H1 (cell line): Measurements from ENCODE around the gene ST6GALNAC2. TPM values are rescaled to one million over a fixed set of nuclear protein-coding genes. Genes with fewer than 3 reads are reported as not detected.

Source experiments
- CTCF ChIA-PET: fragments of 300-600 bp; sonication (Branson Sonifier 250); formaldehyde crosslinking; loops from one replicate; lab custom pipeline; 2021; ENCODE audit not compliant: partially characterized antibody; lab: Charles Lee
- POLR2A ChIA-PET: fragments of 300-600 bp; sonication (Branson Sonifier 250); formaldehyde crosslinking; loops from one replicate; lab custom pipeline; 2021; ENCODE audit warnings: inconsistent platforms; ENCODE audit not compliant: partially characterized antibody; lab: Charles Lee
- DNase-seq, 2 experiments: peaks; one replicate each; pipeline versions ENCODE4 v3.0.0 to v3.0.0-alpha.2; 2010 to 2022; ENCODE audit warnings: low spot score in 2 of 2, low read depth in 1 of 2, mixed read lengths in 1 of 2
- FAIRE-seq: peaks from 2 replicates; lab custom pipeline; 2011; peaks lifted over from hg19 to GRCh38; lab: Jason Lieb, UNC
- H2AFZ ChIP-seq: 2 replicates; pipeline ENCODE4 v1.8.1; 2012; ENCODE audit warnings: low read length, inconsistent platforms
- H2AK5ac ChIP-seq: 2 replicates; pipeline ENCODE4 v1.6.1; 2013; ENCODE audit warnings: low read depth, low read length
- H2BK120ac ChIP-seq: replicated peaks from 2 replicates; pipeline ENCODE3; 2013; ENCODE audit warnings: low read depth, low read length, inconsistent platforms
- H2BK12ac ChIP-seq: 2 replicates; pipeline ENCODE4 v1.6.1; 2013; ENCODE audit warnings: low read depth, low read length
- H2BK15ac ChIP-seq: 2 replicates; pipeline ENCODE4 v1.6.1; 2013; ENCODE audit warnings: low read length
- H2BK20ac ChIP-seq: 2 replicates; pipeline ENCODE4 v1.6.1; 2013; ENCODE audit warnings: low read length
- H2BK5ac ChIP-seq: 2 replicates; pipeline ENCODE4 v1.6.1; 2013; ENCODE audit warnings: low read depth, low read length
- H3K14ac ChIP-seq: 2 replicates; pipeline ENCODE4 v1.6.1; 2013; ENCODE audit warnings: inconsistent platforms; ENCODE audit not compliant: insufficient read length
- H3K18ac ChIP-seq: 2 replicates; pipeline ENCODE4 v1.6.1; 2013; ENCODE audit warnings: low read length; ENCODE audit errors: extremely low read depth
- H3K23ac ChIP-seq: 2 replicates; pipeline ENCODE4 v1.6.1; 2013; ENCODE audit warnings: inconsistent platforms; ENCODE audit not compliant: insufficient read length
- H3K23me2 ChIP-seq: 2 replicates; pipeline ENCODE4 v1.6.1; 2013; ENCODE audit warnings: low read depth, low read length
- H3K27ac ChIP-seq: 2 replicates; pipeline ENCODE4 v1.6.1; 2011; ENCODE audit warnings: low read depth, low read length, inconsistent platforms
- H3K27me3 ChIP-seq, 4 experiments: replicated peaks in 1 of 4; 1 replicate in 1 of 4; 2 replicates in 3 of 4; pipeline versions ENCODE4 v1.6.1 to v1.8.1; 2011 to 2013; ENCODE audit warnings: low read length in 3 of 4, mild to moderate bottlenecking in 3 of 4, inconsistent platforms in 2 of 4, mixed read lengths in 2 of 4, moderate library complexity in 1 of 4; ENCODE audit not compliant: control insufficient read depth in 3 of 4, insufficient read depth in 3 of 4; ENCODE audit errors: extremely low read depth in 1 of 4
- H3K36me3 ChIP-seq, 4 experiments: 2 replicates each; pipeline versions ENCODE4 v1.6.1 to v1.8.1; 2011 to 2013; ENCODE audit warnings: mild to moderate bottlenecking in 4 of 4, low read length in 3 of 4, moderate library complexity in 2 of 4, control low read depth in 1 of 4, inconsistent platforms in 1 of 4; ENCODE audit not compliant: insufficient read depth in 4 of 4, control insufficient read depth in 2 of 4
- H3K4ac ChIP-seq: replicated peaks from 2 replicates; pipeline ENCODE3; 2013; ENCODE audit warnings: low read length, low read depth, mixed read lengths, inconsistent platforms; ENCODE audit not compliant: insufficient read length
- H3K4me1 ChIP-seq, 4 experiments: replicated peaks in 1 of 4; 1 replicate in 1 of 4; 2 replicates in 3 of 4; pipeline versions ENCODE4 v1.6.1 to v1.8.1; 2011 to 2013; ENCODE audit warnings: low read length in 3 of 4, inconsistent platforms in 2 of 4, mixed read lengths in 1 of 4; ENCODE audit not compliant: insufficient read depth in 4 of 4, control insufficient read depth in 3 of 4
- H3K4me2 ChIP-seq, 2 experiments: 2 replicates each; pipeline versions ENCODE4 v1.6.1 to v1.8.1; 2011 to 2013; ENCODE audit warnings: low read depth in 2 of 2, low read length in 2 of 2, control low read depth in 1 of 2, inconsistent platforms in 1 of 2, mild to moderate bottlenecking in 1 of 2; ENCODE audit not compliant: insufficient read depth in 1 of 2
- H3K4me3 ChIP-seq, 4 experiments: fragments of 200-600, 300-600 bp in 1 of 4; sonication (generic), shearing (Covaris generic), sonication (Bioruptor Twin) in 1 of 4; 2 replicates each; pipeline versions ENCODE4 v1.5.1 to v1.8.1; 2011 to 2016; ENCODE audit warnings: low read length in 4 of 4, low read depth in 3 of 4, control low read depth in 2 of 4, inconsistent platforms in 2 of 4, mild to moderate bottlenecking in 2 of 4, mixed read lengths in 1 of 4, moderate library complexity in 1 of 4; ENCODE audit not compliant: insufficient read depth in 2 of 4; ENCODE audit errors: extremely low read depth in 1 of 4
- H3K56ac ChIP-seq: replicated peaks from 2 replicates; pipeline ENCODE3; 2013; ENCODE audit warnings: low read depth, mild to moderate bottlenecking, mixed read lengths, low read length, inconsistent platforms; ENCODE audit not compliant: insufficient read length
- H3K79me1 ChIP-seq: 2 replicates; pipeline ENCODE4 v1.6.1; 2013; ENCODE audit warnings: low read depth, low read length, control low read depth
- H3K79me2 ChIP-seq, 2 experiments: 2 replicates each; pipeline versions ENCODE4 v1.6.1 to v1.8.1; 2012 to 2013; ENCODE audit warnings: low read length in 2 of 2, mild to moderate bottlenecking in 2 of 2, inconsistent platforms in 1 of 2; ENCODE audit not compliant: insufficient read depth in 2 of 2, control insufficient read depth in 1 of 2
- H3K9ac ChIP-seq, 4 experiments: replicated peaks in 1 of 4; 1 replicate in 1 of 4; 2 replicates in 3 of 4; pipeline versions ENCODE4 v1.6.1 to v1.8.1; 2011 to 2013; ENCODE audit warnings: low read depth in 3 of 4, low read length in 3 of 4, control low read depth in 2 of 4, mild to moderate bottlenecking in 2 of 4, moderate library complexity in 2 of 4, inconsistent platforms in 1 of 4; ENCODE audit errors: extremely low read depth in 1 of 4
- H3K9me3 ChIP-seq, 2 experiments: 2 replicates each; pipeline versions ENCODE4 v1.6.1 to v1.8.1; 2012 to 2013; ENCODE audit warnings: mild to moderate bottlenecking in 2 of 2, moderate library complexity in 2 of 2, control low read depth in 1 of 2, inconsistent platforms in 1 of 2, low read depth in 1 of 2, low read length in 1 of 2, mixed read lengths in 1 of 2; ENCODE audit not compliant: insufficient read depth in 2 of 2
- H4K20me1 ChIP-seq, 2 experiments: replicated peaks in 1 of 2; 2 replicates each; pipeline versions ENCODE3 to v1.8.1; 2011 to 2013; ENCODE audit warnings: inconsistent platforms in 2 of 2, low read length in 2 of 2, mild to moderate bottlenecking in 1 of 2; ENCODE audit not compliant: insufficient read depth in 2 of 2, control insufficient read depth in 1 of 2
- H4K5ac ChIP-seq: 2 replicates; pipeline ENCODE4 v1.6.1; 2013; ENCODE audit warnings: low read length, low read depth, mixed read lengths, inconsistent platforms; ENCODE audit not compliant: insufficient read length
- H4K8ac ChIP-seq: 2 replicates; pipeline ENCODE4 v1.8.0; 2013; ENCODE audit warnings: mild to moderate bottlenecking, moderate library complexity, low read length, inconsistent platforms; ENCODE audit not compliant: insufficient read depth; ENCODE audit errors: extremely low read depth
- H4K91ac ChIP-seq: replicated peaks from 2 replicates; pipeline ENCODE3; 2013; ENCODE audit warnings: low read length, mixed read lengths, inconsistent platforms; ENCODE audit not compliant: insufficient read length
- ASH2L ChIP-seq: fragments of 200-600, 300-600 bp; sonication (generic); IDR thresholded peaks from one replicate; pipeline ENCODE4 v1.7.1; 2017; ENCODE audit warnings: low read length
- CEBPB ChIP-seq: IDR thresholded peaks from 2 replicates; pipeline ENCODE4 v1.6.1; 2012; ENCODE audit warnings: low read depth, low read length
- GTF2F1 ChIP-seq: IDR thresholded peaks from 2 replicates; pipeline ENCODE4 v1.6.1; 2012; ENCODE audit warnings: low read depth, low read length, improper control_type of control experiment, borderline replicate concordance
- MAFK ChIP-seq: IDR thresholded peaks from 2 replicates; pipeline ENCODE4 v1.6.1; 2012; ENCODE audit warnings: low read depth, mild to moderate bottlenecking, improper control_type of control experiment, low read length
- SIRT6 ChIP-seq: IDR thresholded peaks from one replicate; pipeline ENCODE4 v1.7.1; 2012; ENCODE audit warnings: low read length, inconsistent platforms
- TAF1 ChIP-seq: IDR thresholded peaks from 2 replicates; pipeline ENCODE4 v1.6.1; 2011; ENCODE audit warnings: mild to moderate bottlenecking, low read depth, low read length
- polyA plus RNA-seq, 7 experiments: library from polyadenylated mRNA; depleted of rRNA in 3 of 7; stranded (reverse) in 5 of 7; unstranded in 2 of 7; fragments of >200 nt in 5 of 7; fragments of 200-250 nt in 2 of 7; gene quantifications; 1 replicate in 5 of 7; 2 replicates in 1 of 7; 4 replicates in 1 of 7; pipeline versions ENCODE4 v1.2.1 to v1.2.3, GENCODE V29; 2011 to 2013; ENCODE audit warnings: missing spikeins in 2 of 7, mixed read lengths in 2 of 7
- total RNA-seq: library from RNA; stranded (reverse); fragmentation: NEBNext Ultra II Directional; extraction: Animal tissue kit (Norgen Biotek cat#: 25700); gene quantifications from 2 replicates; pipeline ENCODE4 v1.2.1, GENCODE V29; 2021

Gene ST6GALNAC2
- total and polyA plus RNA-seq, 2 of the 8 experiments (the other 6 are each of a cell fraction or from before 2014, with no cell fraction given), result 0.09 TPM; not detected in 1

GRCh38 chr17:76588182-76588581 lies 2.5 kb upstream of the ST6GALNAC2 start:
- Histone ChIP-seq H4K5ac (no peak overlapping the region), H3K4me1 (peaks cover 0 to 16% (median 7%) of the 10 kb centered on the region in 4 experiments; a peak in 6 of 7 replicates), H3K79me1 (no peaks in the 10 kb centered on the region), H2BK20ac (no peak overlapping the region), H3K4ac (no peak overlapping the region), H2BK15ac (no peak overlapping the region), H3K18ac (no peak overlapping the region), H3K36me3 (peaks cover 0 to 9% (median 0%) of the 10 kb centered on the region in 4 experiments; a peak in 1 of 8 replicates), H4K8ac (no peak overlapping the region), H2AFZ (no peak overlapping the region), H2BK120ac (no peak overlapping the region), H3K4me3 (no peak overlapping the region), H3K23me2 (peaks cover 13% of the 10 kb centered on the region), H3K4me2 (no peak overlapping the region), H3K79me2 (no peaks in the 10 kb centered on the region), H2BK12ac (no peak overlapping the region), H3K9me3 (0 out of 4 replicates have a peak, but pooled peaks cover 0 to 2% of the 10 kb centered on the region in 2 experiments), H4K20me1 (peaks cover 0 to 2% of the 10 kb centered on the region in 2 experiments), H3K14ac (no peak overlapping the region), H3K9ac (no peak overlapping the region), H3K56ac (no peak overlapping the region), H2BK5ac (no peak overlapping the region), H3K23ac (no peak overlapping the region), H3K27me3 (peaks cover 33 to 52% (median 41%) of the 10 kb centered on the region in 4 experiments), H4K91ac (no peak overlapping the region), H3K27ac (no peak overlapping the region), H2AK5ac (no peak overlapping the region)
- TF ChIP-seq ASH2L, result no peak
- TF ChIP-seq GTF2F1, result no peak
- TF ChIP-seq MAFK, result no peak
- no peak for TF ChIP-seq SIRT6
- no peak for TF ChIP-seq CEBPB
- no peak for TF ChIP-seq TAF1
- ChIA-PET CTCF (interaction anchor here (0.9 to 3.4 kb wide), 6 partner anchors 9 to 94 kb away, joined by 3 to 14 read pairs (median 4); no protein-coding TSS in a partner anchor), POLR2A (interaction anchor here (1.0 to 1.5 kb wide), 3 partner anchors 27 to 36 kb away, joined by 3 to 4 read pairs (median 4); no protein-coding TSS in a partner anchor)
- FAIRE-seq (no peak), DNase-seq (no peak)
